ENCODE data around the gene SYNPO2.

GRCh38 chr4:118987959-118988634 is 99.4 kb downstream of the SYNPO2 start:
- TF ChIP-seq CTCF (IDR thresholded peaks at IDR 0.05 in 4 of 5, conservative IDR thresholded peaks at IDR 0.05 in 1 of 5) (no peak), POLR2A (IDR thresholded peaks at IDR 0.05) (no peak)

All from gastrocnemius medialis (tissue), 4 donors.